SU-DHL-6 (cell line): ENCODE measurements around the gene ASTN1.

Source experiments
- EZH2phosphoT487 ChIP-seq: fragments of 200-600 bp; sonication (generic), shearing (Covaris generic); conservative IDR thresholded peaks from 2 replicates; pipeline ENCODE4 v1.6.1; 2018; ENCODE audit warnings: mild to moderate bottlenecking, antibody characterized with exemption, low read length, moderate library complexity, mixed read lengths
- TF ChIP-seq, protein P1 (sequence below): fragments of 200-600 bp; sonication (generic); IDR thresholded peaks from one replicate; pipeline ENCODE4 v1.5.1; 2017; ENCODE audit warnings: antibody characterized with exemption, mild to moderate bottlenecking, low read length, moderate library complexity; ENCODE audit not compliant: insufficient read depth, poor library complexity, severe bottlenecking

DNA sequence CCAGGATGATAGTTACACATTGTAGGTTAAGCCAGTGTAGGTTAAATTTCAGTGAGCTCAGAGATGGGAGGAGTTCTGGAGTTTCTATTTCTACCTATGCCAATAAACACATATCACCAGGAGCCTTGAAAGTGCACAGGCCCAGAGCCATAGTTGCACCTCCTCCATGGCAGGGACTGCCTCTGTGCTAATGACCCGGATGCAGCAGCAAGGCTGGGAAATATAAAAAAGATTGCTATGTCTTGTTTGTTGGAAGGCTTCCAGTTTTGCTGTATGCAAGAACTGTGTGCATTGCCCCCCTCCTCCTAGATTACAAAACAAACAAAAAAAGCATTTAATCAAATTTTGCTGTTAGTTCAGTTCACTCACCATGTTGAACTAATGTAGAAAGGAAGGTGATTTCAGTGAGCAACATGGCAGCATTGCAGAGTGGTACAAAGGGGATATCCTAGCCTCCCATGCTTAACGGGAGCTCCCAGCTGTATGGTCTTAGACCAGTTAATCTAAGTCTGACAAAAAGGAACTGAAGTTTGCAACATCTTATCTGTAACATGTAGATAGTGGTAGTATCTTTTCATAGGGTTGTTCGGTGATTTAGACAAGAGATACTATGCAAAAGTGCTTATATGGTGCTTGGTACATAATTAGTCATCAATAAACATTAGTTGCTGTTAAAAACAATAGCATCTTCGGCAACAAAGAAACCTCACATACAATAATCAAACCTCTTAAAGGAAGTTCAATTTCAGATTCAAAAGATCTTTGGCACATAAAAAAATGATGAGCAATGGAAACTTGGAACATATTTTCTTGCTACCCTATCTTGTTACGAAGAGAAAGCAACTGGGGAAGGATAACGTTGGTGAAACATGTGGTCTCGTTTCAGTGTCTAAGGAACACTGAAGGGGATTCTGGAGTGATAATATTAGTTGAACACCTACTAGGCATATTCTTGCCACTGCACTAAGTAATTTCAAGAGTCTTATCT, 309.5 kb downstream of the ASTN1 start:
- TF ChIP-seq, protein P1, sequence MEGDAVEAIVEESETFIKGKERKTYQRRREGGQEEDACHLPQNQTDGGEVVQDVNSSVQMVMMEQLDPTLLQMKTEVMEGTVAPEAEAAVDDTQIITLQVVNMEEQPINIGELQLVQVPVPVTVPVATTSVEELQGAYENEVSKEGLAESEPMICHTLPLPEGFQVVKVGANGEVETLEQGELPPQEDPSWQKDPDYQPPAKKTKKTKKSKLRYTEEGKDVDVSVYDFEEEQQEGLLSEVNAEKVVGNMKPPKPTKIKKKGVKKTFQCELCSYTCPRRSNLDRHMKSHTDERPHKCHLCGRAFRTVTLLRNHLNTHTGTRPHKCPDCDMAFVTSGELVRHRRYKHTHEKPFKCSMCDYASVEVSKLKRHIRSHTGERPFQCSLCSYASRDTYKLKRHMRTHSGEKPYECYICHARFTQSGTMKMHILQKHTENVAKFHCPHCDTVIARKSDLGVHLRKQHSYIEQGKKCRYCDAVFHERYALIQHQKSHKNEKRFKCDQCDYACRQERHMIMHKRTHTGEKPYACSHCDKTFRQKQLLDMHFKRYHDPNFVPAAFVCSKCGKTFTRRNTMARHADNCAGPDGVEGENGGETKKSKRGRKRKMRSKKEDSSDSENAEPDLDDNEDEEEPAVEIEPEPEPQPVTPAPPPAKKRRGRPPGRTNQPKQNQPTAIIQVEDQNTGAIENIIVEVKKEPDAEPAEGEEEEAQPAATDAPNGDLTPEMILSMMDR, result no peak
- TF ChIP-seq EZH2phosphoT487, result no peak
